HepG2 (cell line): ENCODE data around the gene MSMP. TPM values are rescaled to one million over a fixed set of nuclear protein-coding genes. Genes with fewer than 3 reads are reported as not detected.

Source experiments
- ATAC-seq: fragments of 200-7000 bp; cut with Tn5 transposase; 3 replicates; pipeline ENCODE4 v1.9.1; 2020; ENCODE audit warnings: mild to moderate bottlenecking, moderate library complexity
- BruUV-seq: library from RNA; stranded (reverse); fragments of 400-500 nt; replicated peaks from 2 replicates; lab custom pipeline; 2021; lab: Mats Ljungman, UMichigan
- CTCF ChIA-PET: fragments of 300-600 bp; formaldehyde crosslinking; extraction: SDS; loops from one replicate; lab custom pipeline; 2021; ENCODE audit warnings: low total read pairs, inconsistent platforms, low intra/inter-chr PET ratio; lab: Yijun Ruan, JAX
- POLR2A ChIA-PET: fragments of 350-600 bp; sonication (Branson Sonifier 250); formaldehyde crosslinking; loops from one replicate; lab custom pipeline; 2020; ENCODE audit warnings: antibody characterized with exemption, inconsistent platforms; lab: Yijun Ruan, JAX
- DNase-seq: peaks from one replicate; pipeline ENCODE4 v3.0.0-alpha.2; 2015; ENCODE audit warnings: low spot score
- FAIRE-seq: peaks from 3 replicates; lab custom pipeline; 2011; peaks lifted over from hg19 to GRCh38; lab: Jason Lieb, UNC
- H2AFZ ChIP-seq: one replicate; pipeline ENCODE4 v1.6.1; 2011; ENCODE audit warnings: low read length, inconsistent platforms
- H3K27ac ChIP-seq: fragments of 300-600 bp; 3 replicates; pipeline ENCODE4 v1.8.0; 2011; ENCODE audit warnings: mixed run types, mild to moderate bottlenecking, mixed read lengths, low read length, inconsistent platforms; ENCODE audit not compliant: insufficient read depth; ENCODE audit errors: extremely low read length
- H3K27me3 ChIP-seq, 2 experiments: fragments of 200-600 bp in 1 of 2; 2 replicates in 1 of 2; 3 replicates in 1 of 2; pipeline versions ENCODE4 v1.6.0 to v1.8.0; 2011; ENCODE audit warnings: low read length in 2 of 2, mild to moderate bottlenecking in 2 of 2, moderate library complexity in 2 of 2, inconsistent platforms in 1 of 2; ENCODE audit not compliant: insufficient read depth in 2 of 2, control insufficient read depth in 1 of 2
- H3K36me3 ChIP-seq, 2 experiments: fragments of 200-600 bp in 1 of 2; replicated peaks in 1 of 2; 2 replicates in 1 of 2; 3 replicates in 1 of 2; pipeline versions ENCODE4 v1.5.1 to v1.8.0; 2011; ENCODE audit warnings: low read length in 2 of 2, inconsistent platforms in 1 of 2; ENCODE audit not compliant: insufficient read depth in 2 of 2, control insufficient read depth in 1 of 2
- H3K4me1 ChIP-seq: 2 replicates; pipeline ENCODE4 v1.5.1; 2012; ENCODE audit warnings: low read length, inconsistent platforms; ENCODE audit not compliant: insufficient read depth
- H3K4me2 ChIP-seq: 2 replicates; pipeline ENCODE4 v1.6.0; 2011; ENCODE audit warnings: low read depth, low read length, inconsistent platforms
- H3K4me3 ChIP-seq, 3 experiments: fragments of 200-600 bp in 1 of 3; sonication (generic), shearing (Covaris generic) in 1 of 3; replicated peaks in 1 of 3; 2 replicates each; pipeline ENCODE4 v1.5.1; 2011 to 2016; ENCODE audit warnings: low read length in 3 of 3, inconsistent platforms in 2 of 3, low read depth in 2 of 3, mild to moderate bottlenecking in 2 of 3, control low read depth in 1 of 3, mixed read lengths in 1 of 3; ENCODE audit not compliant: insufficient read depth in 1 of 3
- H3K79me2 ChIP-seq: one replicate; pipeline ENCODE4 v1.6.1; 2011; ENCODE audit warnings: low read length, inconsistent platforms; ENCODE audit not compliant: insufficient read depth
- H3K9ac ChIP-seq: 2 replicates; pipeline ENCODE4 v1.6.0; 2011; ENCODE audit warnings: mild to moderate bottlenecking, low read depth, low read length, inconsistent platforms; ENCODE audit not compliant: insufficient read depth
- H3K9me3 ChIP-seq: 2 replicates; pipeline ENCODE4 v1.5.1; 2012; ENCODE audit warnings: mild to moderate bottlenecking, low read length
- H4K20me1 ChIP-seq: 2 replicates; pipeline ENCODE4 v1.6.0; 2011; ENCODE audit warnings: inconsistent platforms, mild to moderate bottlenecking, low read length, moderate library complexity; ENCODE audit not compliant: insufficient read depth
- ERF ChIP-seq: IDR thresholded peaks from 2 replicates; pipeline ENCODE4 v1.6.1; 2018; ENCODE audit warnings: missing biosample characterization, missing genetic modification reagents
- ESRRA ChIP-seq: sonication (generic); formaldehyde crosslinking; IDR thresholded peaks from 2 replicates; pipeline ENCODE4 v1.5.1; 2020; ENCODE audit warnings: mild to moderate bottlenecking, low read depth, missing genetic modification reagents
- ZNF605 ChIP-seq: sonication (generic); formaldehyde crosslinking; IDR thresholded peaks from 2 replicates; pipeline ENCODE4 v1.8.0; 2022; ENCODE audit warnings: mild to moderate bottlenecking, missing genetic modification reagents
- ZNF709 ChIP-seq: sonication (generic); formaldehyde crosslinking; IDR thresholded peaks from 2 replicates; pipeline ENCODE4 v1.5.0; 2020; ENCODE audit warnings: mild to moderate bottlenecking, missing genetic modification reagents
- WGBS: methylation state at CpG from one replicate; pipeline ENCODE4 v1.1.6; 2017; ENCODE audit warnings: low lambda C conversion rate; 5-methylcytosine and 5-hydroxymethylcytosine counted together
- in situ Hi-C: cut with HindIII; loops from 2 replicates; pipeline ENCODE4 v1.10.0; 2017; ENCODE audit warnings: low pct_unique_long_range_greater_than_20kb; ENCODE audit not compliant: extremely low pct_ligation_motif_present
- intact Hi-C: fragments of 100-400 bp; cut with micrococcal nuclease; formaldehyde crosslinking; loops from one replicate; pipeline ENCODE4 v1.10.0; 2022; ENCODE audit not compliant: unreplicated experiment
- polyA plus RNA-seq, 8 experiments: library from polyadenylated mRNA; depleted of rRNA in 3 of 8; stranded (reverse) in 7 of 8; unstranded in 1 of 8; fragments of >200 nt; fragmentation: Illumina TruSeq in 4 of 8; extraction: Trizol in 4 of 8; gene quantifications; 2 replicates each; pipeline versions ENCODE4 v1.2.1 to v1.2.3, GENCODE V29; 2011 to 2016; ENCODE audit warnings: low read depth in 4 of 8, missing spikeins in 1 of 8, mixed read lengths in 1 of 8; ENCODE audit not compliant: insufficient read depth in 1 of 8
- total RNA-seq, 5 experiments: library from RNA; depleted of rRNA; stranded (reverse); fragments of >200 nt; fragmentation: Illumina TruSeq; extraction: Trizol; gene quantifications; 2 replicates each; pipeline ENCODE4 v1.2.3, GENCODE V29; 2016; ENCODE audit warnings: low read depth in 1 of 5
- TF ChIP-seq, protein P1 (sequence below): sonication (generic); formaldehyde crosslinking; IDR thresholded peaks from 2 replicates; pipeline ENCODE4 v1.5.0; 2020; ENCODE audit warnings: mild to moderate bottlenecking, missing genetic modification reagents
- TF ChIP-seq, protein P2 (sequence below), 2 experiments: IDR thresholded peaks; 2 replicates each; pipeline ENCODE4 v1.6.1; 2011 to 2012; ENCODE audit warnings: low read length in 2 of 2, borderline replicate concordance in 1 of 2, low read depth in 1 of 2, mild to moderate bottlenecking in 1 of 2, moderate library complexity in 1 of 2
- TF ChIP-seq, protein P3 (sequence below): sonication (generic); formaldehyde crosslinking; IDR thresholded peaks from 2 replicates; pipeline ENCODE4 v1.4.0; 2020; ENCODE audit warnings: mild to moderate bottlenecking, missing genetic modification reagents
- TF ChIP-seq, protein P4 (sequence below): sonication (generic); formaldehyde crosslinking; IDR thresholded peaks from 2 replicates; pipeline ENCODE4 v1.4.0; 2020; ENCODE audit warnings: missing genetic modification reagents, low read depth, mild to moderate bottlenecking, borderline replicate concordance
- TF ChIP-seq, protein P5 (sequence below): sonication (generic); formaldehyde crosslinking; IDR thresholded peaks from 2 replicates; pipeline ENCODE4 v1.8.0; 2023; ENCODE audit warnings: mild to moderate bottlenecking, missing genetic modification reagents

The MSMP gene
- total and polyA plus RNA-seq, 2 of the 13 experiments (the other 11 are each of a cell fraction or from before 2014, with no cell fraction given) = 0.24 to 0.46 TPM

DNA sequence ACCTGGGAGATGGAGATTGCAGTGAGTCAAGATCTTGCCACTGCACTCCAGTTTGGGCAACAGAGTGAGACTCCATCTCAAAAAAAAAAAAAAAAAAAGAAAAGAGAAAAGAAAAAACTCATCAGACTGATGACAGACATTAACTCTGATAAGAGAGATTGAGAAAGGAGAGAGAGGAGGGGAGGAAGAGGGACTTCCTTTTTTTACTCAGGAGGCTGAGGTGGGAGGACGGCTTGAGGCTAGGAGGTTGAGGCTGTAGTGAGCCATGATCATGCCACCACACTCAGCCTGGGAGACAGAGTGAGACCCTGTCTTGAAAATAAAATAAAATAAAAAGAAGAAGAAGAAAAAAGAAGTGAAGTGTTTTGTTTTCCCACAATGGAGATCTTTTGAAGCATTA lies 9.7 kb upstream of the MSMP start:
- TF ChIP-seq ESRRA (no peak), ERF (CRISPR knock-in tag) (no peak)
- TF ChIP-seq, protein P1, sequence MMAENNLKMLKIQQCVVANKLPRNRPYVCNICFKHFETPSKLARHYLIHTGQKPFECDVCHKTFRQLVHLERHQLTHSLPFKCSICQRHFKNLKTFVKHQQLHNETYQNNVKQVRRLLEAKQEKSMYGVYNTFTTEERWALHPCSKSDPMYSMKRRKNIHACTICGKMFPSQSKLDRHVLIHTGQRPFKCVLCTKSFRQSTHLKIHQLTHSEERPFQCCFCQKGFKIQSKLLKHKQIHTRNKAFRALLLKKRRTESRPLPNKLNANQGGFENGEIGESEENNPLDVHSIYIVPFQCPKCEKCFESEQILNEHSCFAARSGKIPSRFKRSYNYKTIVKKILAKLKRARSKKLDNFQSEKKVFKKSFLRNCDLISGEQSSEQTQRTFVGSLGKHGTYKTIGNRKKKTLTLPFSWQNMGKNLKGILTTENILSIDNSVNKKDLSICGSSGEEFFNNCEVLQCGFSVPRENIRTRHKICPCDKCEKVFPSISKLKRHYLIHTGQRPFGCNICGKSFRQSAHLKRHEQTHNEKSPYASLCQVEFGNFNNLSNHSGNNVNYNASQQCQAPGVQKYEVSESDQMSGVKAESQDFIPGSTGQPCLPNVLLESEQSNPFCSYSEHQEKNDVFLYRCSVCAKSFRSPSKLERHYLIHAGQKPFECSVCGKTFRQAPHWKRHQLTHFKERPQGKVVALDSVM (CRISPR knock-in tag) = peak; percentile 14; the same call in 1 of the 2 replicates
- no peak overlapping the region for H3K4me3 ChIP-seq
- FAIRE-seq (no peak), DNase-seq (no peak), ATAC-seq (no peak)
- no peaks in the 10 kb centered on the region for H4K20me1 ChIP-seq
- no peaks in the 10 kb centered on the region for H3K36me3 ChIP-seq
- H2AFZ ChIP-seq = no peak overlapping the region
- intact Hi-C loops (no loop called here), in situ Hi-C loops (no loop called here)
- 95% methylated on average over 1 of the region's 1 CpG for WGBS
- no peak overlapping the region for H3K4me2 ChIP-seq
- no TSS peak for BruUV-seq
- ChIA-PET POLR2A (interaction anchor here (1.1 kb wide), 1 partner anchor 102 kb away, joined by 3 read pairs; no protein-coding TSS in a partner anchor), CTCF (no interaction called here)
- no peak overlapping the region for H3K9ac ChIP-seq
- H3K79me2 ChIP-seq = peaks cover 31% of the 10 kb centered on the region
- no peak overlapping the region for H3K27ac ChIP-seq
- peaks cover 14% of the 10 kb centered on the region for H3K4me1 ChIP-seq
- H3K9me3 ChIP-seq = no peaks in the 10 kb centered on the region
- no peaks in the 10 kb centered on the region for H3K27me3 ChIP-seq

DNA sequence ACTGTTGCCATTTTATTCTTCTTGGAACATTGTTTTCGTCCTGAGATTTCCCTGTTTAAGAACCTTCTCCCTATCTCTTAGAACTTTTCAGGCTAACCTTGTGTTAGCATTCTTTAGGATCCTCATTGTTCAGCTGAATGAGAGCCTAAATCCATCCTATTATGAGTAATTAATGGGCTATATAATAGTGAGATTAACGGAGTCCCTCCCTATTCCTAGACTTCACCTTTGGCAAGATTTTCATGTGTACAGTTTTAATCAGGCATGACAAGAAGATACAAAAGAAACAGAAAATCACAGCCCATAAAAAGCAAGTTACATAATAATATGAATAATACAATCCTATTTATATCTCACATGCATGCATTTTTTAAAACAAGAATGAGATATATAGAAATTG lies 9.1 kb upstream of the MSMP start:
- in situ Hi-C loops (no loop called here), intact Hi-C loops (no loop called here)
- peaks cover 37% of the 10 kb centered on the region for H3K79me2 ChIP-seq
- POLR2A ChIA-PET = interaction anchor here (1.1 kb wide), 1 partner anchor 102 kb away, joined by 3 read pairs; no protein-coding TSS in a partner anchor
- 96% methylated on average over 2 of the region's 2 CpGs for WGBS
- BruUV-seq = no TSS peak
- DNase-seq (no peak), FAIRE-seq (no peak), ATAC-seq (no peak)
- no peaks in the 10 kb centered on the region for H3K9me3 ChIP-seq
- H3K4me2 ChIP-seq = no peak overlapping the region
- H3K27ac ChIP-seq = no peak overlapping the region
- H3K4me3 ChIP-seq = no peak overlapping the region
- H3K4me1 ChIP-seq = peaks cover 20% of the 10 kb centered on the region
- H3K27me3 ChIP-seq = no peaks in the 10 kb centered on the region
- no peak overlapping the region for H2AFZ ChIP-seq
- H3K9ac ChIP-seq = no peak overlapping the region
- CTCF ChIA-PET = no interaction called here
- H3K36me3 ChIP-seq = no peaks in the 10 kb centered on the region
- H4K20me1 ChIP-seq = no peaks in the 10 kb centered on the region
- TF ChIP-seq, protein P2, sequence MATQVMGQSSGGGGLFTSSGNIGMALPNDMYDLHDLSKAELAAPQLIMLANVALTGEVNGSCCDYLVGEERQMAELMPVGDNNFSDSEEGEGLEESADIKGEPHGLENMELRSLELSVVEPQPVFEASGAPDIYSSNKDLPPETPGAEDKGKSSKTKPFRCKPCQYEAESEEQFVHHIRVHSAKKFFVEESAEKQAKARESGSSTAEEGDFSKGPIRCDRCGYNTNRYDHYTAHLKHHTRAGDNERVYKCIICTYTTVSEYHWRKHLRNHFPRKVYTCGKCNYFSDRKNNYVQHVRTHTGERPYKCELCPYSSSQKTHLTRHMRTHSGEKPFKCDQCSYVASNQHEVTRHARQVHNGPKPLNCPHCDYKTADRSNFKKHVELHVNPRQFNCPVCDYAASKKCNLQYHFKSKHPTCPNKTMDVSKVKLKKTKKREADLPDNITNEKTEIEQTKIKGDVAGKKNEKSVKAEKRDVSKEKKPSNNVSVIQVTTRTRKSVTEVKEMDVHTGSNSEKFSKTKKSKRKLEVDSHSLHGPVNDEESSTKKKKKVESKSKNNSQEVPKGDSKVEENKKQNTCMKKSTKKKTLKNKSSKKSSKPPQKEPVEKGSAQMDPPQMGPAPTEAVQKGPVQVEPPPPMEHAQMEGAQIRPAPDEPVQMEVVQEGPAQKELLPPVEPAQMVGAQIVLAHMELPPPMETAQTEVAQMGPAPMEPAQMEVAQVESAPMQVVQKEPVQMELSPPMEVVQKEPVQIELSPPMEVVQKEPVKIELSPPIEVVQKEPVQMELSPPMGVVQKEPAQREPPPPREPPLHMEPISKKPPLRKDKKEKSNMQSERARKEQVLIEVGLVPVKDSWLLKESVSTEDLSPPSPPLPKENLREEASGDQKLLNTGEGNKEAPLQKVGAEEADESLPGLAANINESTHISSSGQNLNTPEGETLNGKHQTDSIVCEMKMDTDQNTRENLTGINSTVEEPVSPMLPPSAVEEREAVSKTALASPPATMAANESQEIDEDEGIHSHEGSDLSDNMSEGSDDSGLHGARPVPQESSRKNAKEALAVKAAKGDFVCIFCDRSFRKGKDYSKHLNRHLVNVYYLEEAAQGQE (IDR thresholded peaks at IDR 0.05; ENCODE audit: borderline replicate concordance in 1 of 2, low read depth in 1 of 2, low read length in 2 of 2) = no peak
- no peak for TF ChIP-seq ZNF709
- TF ChIP-seq ZNF605 (CRISPR knock-in tag) = no peak
- TF ChIP-seq, protein P3, sequence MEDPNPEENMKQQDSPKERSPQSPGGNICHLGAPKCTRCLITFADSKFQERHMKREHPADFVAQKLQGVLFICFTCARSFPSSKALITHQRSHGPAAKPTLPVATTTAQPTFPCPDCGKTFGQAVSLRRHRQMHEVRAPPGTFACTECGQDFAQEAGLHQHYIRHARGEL = no peak
- TF ChIP-seq, protein P4, sequence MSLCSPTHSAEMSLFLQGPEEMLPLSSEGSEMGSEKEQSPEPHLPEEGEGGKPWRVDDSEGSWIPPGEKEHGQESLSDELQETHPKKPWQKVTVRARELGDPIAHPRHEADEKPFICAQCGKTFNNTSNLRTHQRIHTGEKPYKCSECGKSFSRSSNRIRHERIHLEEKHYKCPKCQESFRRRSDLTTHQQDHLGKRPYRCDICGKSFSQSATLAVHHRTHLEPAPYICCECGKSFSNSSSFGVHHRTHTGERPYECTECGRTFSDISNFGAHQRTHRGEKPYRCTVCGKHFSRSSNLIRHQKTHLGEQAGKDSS (CRISPR knock-in tag) = no peak
- TF ChIP-seq, protein P5, sequence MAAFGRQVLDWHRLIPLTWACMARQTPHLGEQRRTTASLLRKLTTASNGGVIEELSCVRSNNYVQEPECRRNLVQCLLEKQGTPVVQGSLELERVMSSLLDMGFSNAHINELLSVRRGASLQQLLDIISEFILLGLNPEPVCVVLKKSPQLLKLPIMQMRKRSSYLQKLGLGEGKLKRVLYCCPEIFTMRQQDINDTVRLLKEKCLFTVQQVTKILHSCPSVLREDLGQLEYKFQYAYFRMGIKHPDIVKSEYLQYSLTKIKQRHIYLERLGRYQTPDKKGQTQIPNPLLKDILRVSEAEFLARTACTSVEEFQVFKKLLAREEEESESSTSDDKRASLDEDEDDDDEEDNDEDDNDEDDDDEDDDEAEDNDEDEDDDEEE (CRISPR knock-in tag) = no peak
